ENCODE measurements around the gene SNTA1.
A peak's percentile ranks its signal among the peaks of the same experiment; 100 is the strongest.
"Not testable (repeated sequence)": the region's sequence is repeated elsewhere in the genome, so short reads cannot be mapped to it uniquely, and the experiment has no call there.

The SNTA1 gene

DNA sequence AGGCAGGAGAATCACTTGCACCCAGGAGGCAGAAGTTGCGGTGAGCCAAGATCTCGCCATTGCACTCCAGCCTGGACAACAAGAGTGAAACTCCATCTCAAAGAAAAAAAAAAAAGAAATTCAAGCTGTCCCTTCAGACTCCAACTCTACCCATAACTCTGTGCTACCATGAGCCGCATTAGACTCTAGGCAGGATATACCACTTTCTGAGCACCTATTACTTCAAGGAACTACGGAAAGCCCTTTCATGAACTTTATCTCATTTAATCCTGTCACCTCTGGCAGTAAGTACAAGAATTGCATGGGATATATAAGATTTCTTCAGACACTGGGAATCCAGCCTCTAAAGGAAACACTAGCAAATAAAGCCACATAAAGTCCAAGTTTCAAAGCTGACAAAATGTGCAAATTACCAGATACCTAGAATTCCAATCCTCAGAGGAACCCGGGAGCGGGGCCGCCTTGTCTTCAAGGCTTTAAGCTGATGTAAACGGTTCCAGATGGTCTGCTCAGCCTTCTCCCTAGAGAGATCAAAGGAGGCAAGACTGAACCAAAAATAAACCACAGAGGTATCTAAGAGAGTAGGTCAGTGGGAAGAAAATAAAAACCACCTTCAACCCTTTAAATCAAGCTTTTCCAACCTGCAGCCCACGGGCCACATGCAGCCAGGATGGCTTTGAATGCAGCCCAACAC is 51.7 kb downstream of the SNTA1 start:
- no peak for DNase-seq

- not testable (repeated sequence) for DNase-seq
Measured at GRCh38 chr20:33389326-33389725, 54.2 kb downstream of the SNTA1 start.

- DNase-seq, result no peak
Measured at GRCh38 chr20:33388268-33388667, 55.3 kb downstream of the SNTA1 start.

DNA sequence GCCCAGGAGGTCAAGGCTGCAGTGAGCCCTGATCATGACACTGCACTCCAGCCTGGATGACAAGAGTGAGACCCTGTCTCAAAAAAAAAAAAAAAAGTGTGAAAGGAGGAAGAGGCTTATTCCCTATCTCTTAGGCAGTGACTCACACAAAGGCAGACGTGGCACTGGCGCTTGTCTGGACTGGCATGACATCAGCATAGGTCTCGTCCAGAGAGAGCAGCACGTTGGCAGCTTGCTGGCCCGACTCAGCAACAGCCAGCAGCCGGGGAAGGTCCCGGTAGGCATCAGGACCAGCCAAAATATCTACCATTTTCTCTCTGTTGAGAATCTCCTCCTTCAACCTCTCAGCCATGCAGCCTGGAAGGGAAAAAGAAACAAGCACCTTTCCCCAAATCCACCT is 56.4 kb downstream of the SNTA1 start:
- DNase-seq, result no peak

- DNase-seq, result no peak
Measured at GRCh38 chr20:33386673-33387072, 56.9 kb downstream of the SNTA1 start.

DNA sequence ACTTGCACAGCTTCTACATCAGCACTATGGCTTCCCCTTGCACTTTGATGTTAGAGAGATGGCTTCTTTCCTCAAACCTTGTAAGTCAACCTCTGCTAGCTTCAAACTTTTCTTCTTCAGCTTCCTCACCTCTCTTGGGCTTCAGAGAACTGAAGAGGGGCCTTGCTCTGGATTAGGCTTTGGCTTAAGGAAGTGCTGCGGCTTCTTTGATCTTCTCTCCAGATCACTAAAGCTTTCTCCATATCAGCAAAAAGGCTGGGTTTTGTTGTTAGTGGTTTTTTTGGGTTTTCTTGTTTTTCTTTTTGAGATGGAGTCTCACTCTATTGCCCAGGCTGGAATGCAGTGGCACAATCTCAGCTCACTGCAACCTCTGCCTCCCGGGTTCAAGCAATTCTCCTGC is 66.2 kb downstream of the SNTA1 start:
- no peak for DNase-seq

DNA sequence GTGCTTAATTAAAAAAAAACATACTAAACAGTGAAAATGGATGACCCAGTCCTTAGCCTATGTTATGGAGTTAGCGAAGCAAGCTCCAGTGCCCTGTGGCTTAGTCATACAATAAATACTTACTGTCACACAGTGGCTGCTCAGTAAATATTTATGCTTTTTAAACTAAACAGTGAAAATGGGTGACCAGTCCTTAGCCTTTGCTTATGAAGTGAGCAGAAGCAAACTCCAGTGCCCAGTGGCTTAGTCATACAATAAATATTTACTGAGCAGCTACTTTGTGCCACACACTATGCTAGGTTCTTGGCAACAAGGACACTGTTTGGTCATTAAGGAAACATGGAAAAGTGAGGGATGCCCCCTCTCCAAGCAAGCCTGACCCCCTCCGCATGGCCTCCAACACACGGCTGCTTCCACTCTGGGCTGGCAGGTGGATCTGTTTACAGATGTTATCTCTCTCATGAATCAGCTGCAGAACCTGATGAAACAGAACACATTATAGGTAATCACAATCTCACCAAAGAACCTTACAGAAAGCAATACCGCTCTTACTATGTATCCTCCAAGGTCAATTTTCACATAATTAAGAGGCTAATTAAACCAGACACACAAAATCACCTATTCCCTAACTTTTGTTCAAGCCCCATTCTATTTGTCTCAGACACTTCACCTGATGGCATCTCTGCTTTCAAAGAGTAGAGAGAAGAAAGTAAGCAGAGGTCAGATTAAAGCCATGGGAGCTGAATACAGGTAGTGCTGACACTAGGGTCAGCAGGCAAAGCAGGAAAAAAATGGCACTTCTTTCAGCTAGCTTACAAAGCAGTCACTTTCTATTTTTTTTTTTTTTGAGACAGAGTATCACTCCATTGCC is 69.6 kb downstream of the SNTA1 start:
- peak; percentile 6 for DNase-seq

DNA sequence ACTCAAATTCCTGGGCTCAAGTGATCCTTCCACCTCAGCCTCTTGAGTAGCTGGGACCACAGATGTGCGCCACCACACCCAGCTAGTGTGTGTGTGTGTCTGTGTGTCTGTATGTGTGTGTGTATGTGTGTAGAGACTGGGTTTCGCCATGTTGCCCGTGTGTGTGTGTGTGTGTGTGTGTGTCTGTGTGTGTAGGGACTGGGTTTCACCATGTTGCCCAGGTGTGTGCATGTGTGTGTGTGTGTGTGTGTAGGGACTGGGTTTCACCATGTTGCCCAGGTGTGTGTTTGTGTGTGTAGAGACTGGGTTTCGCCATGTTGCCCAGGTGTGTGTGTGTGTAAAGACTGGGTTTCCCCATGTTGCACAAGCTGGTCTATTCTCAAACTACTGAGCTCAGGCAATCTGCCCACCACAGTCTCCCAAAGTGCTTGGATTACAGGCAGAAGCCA is 70.5 kb downstream of the SNTA1 start:
- DNase-seq, result no peak

DNA sequence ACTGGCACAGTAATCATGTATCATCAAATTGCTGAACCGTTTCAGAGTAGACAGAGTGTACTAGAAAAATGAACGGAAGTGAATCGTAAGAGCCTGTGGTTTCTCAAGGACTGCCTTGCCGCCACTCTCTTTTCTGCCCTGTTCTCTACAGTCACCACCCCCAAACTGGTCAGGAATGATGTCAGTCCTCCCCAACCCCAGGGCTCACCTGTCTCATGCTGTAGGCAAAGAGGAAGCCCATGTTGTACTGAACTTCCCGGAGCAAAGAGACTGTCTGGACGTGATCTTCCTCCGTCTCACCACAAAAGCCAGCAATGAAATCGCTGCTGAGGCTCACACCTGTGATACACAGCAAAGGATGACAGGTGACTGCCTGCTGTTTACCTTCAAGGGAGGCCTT is 73.3 kb downstream of the SNTA1 start:
- no peak for DNase-seq

DNA sequence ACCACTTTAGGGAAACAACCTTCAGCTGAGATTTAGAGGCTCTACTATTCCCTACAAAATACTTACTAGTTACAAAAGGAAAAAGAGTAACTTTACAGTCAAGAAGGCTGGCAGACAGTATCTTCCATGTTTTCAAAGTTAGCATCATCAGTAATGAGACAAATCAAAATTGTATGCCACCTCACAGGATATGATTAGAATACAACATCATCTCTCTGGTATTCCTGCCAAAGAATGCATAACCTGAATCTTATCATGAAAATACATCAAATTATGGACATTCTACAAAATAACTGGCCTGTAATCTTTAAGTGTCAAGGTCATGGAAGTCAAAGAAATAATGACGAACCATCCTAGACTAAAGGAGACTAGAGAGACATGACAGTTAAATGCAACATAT is 80.7 kb downstream of the SNTA1 start:
- no peak for DNase-seq

DNA sequence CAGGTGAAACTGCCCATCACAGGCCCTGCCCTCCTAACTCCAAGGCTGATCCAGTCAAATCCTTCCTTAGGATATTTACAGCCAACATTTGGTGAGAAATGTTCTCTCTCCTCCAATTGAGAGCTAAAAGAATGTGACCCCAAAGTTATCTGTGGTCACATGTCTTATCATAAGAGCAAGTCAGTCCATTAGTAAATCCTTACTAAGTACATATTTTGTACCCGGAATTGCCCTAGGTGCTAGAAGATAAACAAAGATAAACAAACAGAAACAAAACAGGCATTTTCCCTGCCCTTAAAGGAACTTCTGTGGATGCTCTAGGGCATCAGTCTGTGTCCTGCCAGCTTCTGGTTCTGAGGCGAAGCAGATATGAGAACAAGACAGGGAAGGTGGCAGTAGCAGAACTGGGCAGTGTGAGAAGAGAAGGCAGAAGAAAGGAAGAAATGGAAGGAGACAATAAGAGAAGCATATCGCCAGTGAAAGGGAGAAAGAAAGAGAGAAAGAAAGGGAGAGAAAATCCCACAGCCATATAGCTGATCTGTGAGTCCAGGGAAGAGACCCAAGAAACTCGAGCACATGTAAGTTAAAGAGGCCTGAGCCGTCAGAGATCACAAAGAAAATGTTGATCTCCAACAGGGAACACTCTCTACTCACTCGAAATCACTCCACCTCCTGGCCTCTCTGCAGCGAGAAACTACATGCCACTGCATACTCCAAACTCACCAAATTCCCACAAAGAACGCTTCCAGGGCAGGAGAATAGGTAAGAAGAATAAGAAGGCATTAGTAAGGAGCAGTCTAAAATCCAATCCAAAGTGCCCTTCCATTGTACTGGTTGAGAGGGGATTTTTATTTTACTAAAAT is 83.9 kb downstream of the SNTA1 start:
- DNase-seq, result no peak
